SK-N-MC (cell line): Measurements from ENCODE around the gene EXOC3L4.

ENCODE experiments used
- EZH2 ChIP-seq: fragments of 200-600 bp; sonication (generic); IDR thresholded peaks from one replicate; pipeline ENCODE4 v1.6.1; 2017; ENCODE audit warnings: antibody characterized with exemption
- FOXP2 ChIP-seq: optimal IDR thresholded peaks from 2 replicates; pipeline ENCODE3; 2011; ENCODE audit warnings: mild to moderate bottlenecking, moderate library complexity; ENCODE audit not compliant: insufficient read depth; ENCODE audit errors: extremely low read length, control extremely low read depth
- POLR2AphosphoS5 ChIP-seq: IDR thresholded peaks from 2 replicates; pipeline ENCODE4 v1.6.1; 2012; ENCODE audit warnings: mild to moderate bottlenecking, low read depth, low read length, borderline replicate concordance

DNA sequence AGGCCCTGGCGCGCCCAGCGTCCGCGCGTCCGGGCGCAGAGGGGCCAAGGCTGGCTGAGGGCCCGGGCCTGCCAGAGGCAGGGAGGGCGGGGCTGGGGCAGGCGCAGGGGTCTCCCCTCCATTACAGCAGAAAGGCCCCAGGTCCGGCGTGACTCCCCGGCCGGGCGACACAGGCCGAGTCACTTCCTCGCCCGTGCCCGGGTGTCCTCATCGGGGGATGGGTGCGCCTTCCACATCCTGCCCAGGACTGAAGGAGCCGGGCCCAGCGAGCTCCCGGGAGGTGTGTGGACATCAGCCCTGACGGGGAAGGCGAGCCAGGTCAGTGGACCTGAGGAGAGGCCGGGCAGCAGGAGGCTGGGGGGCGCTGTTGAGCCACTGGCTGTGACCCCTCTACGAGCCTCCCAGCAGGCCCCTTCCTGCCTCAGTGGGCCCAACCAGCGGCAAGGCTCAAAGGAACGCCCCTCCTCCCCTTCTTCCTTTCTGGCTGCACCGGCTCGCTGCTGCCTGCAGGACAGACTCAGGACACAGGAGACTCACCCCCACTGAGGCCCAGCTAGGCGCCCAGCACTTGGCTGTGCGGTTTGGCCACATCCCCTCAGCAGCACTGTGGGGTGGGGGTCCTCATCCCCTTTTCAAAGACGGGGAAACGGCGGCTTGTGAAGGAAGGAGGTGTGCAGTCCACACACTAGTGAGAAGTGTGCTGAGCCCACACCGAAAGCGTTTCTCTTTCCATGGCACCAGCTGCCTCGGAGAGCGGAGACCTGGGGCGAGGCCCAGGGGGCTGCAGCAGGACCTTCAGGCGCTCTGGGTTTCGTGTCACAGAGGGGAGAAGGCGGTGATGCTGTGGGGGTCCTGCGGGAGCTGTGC is 29.3 kb downstream of the EXOC3L4 start:
- no peak for TF ChIP-seq POLR2AphosphoS5
- no peak for TF ChIP-seq EZH2
- no peak for TF ChIP-seq FOXP2
